ENCODE data around the gene ALK. TPM values are rescaled to one million over a fixed set of nuclear protein-coding genes. Genes with fewer than 3 reads are reported as not detected.

The ALK gene
- polyA plus RNA-seq, 1 experiment, result not detected

DNA sequence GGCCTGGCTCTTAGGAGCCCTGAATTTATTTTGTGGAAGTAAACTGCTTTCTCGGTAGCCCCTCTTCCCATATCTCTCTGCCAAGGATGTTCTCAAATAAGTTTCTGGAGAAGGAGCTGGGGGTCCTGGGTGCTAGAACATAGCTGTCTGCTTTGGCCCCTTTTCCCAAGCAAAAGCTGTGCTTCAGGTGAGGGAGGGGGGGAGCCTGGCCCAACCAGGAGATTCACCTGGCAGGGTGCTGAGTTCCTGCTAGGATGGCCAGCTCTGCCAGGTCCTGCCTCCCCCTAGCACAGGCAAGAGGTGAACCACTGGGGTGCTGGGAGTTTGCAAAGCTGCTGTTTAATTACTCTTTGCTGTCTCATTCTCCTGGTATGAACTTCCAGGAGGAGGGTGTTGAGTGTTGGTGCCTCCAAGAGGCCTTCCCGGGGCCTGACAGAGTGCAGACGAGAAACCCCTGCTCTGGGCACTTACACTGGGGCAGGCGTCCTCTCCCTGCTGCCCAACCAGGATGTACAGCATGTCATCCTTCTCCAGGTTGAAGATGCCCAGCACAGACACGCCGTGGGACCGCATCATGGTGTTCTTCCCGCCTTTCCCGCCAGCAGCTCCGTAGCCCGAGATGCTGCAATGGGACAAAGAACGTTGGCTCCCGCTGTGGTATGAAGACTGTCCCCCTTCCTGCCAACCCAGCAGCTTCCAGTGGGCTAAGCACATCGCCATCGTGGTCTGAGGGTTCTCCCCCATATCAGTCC lies 682.0 kb downstream of the ALK start:
- TF ChIP-seq, protein P1, sequence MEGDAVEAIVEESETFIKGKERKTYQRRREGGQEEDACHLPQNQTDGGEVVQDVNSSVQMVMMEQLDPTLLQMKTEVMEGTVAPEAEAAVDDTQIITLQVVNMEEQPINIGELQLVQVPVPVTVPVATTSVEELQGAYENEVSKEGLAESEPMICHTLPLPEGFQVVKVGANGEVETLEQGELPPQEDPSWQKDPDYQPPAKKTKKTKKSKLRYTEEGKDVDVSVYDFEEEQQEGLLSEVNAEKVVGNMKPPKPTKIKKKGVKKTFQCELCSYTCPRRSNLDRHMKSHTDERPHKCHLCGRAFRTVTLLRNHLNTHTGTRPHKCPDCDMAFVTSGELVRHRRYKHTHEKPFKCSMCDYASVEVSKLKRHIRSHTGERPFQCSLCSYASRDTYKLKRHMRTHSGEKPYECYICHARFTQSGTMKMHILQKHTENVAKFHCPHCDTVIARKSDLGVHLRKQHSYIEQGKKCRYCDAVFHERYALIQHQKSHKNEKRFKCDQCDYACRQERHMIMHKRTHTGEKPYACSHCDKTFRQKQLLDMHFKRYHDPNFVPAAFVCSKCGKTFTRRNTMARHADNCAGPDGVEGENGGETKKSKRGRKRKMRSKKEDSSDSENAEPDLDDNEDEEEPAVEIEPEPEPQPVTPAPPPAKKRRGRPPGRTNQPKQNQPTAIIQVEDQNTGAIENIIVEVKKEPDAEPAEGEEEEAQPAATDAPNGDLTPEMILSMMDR (IDR thresholded peaks at IDR 0.05; ENCODE audit: low read depth, low read length), result no peak
- CTCF ChIA-PET, result interaction anchor here (0.8 to 1.6 kb wide), 8 partner anchors 12 to 788 kb away, joined by 3 to 7 read pairs (median 3); no protein-coding TSS in a partner anchor
- H3K27ac ChIP-seq (ENCODE audit: low read depth, low read length), result no peak overlapping the region
- DNase-seq (ENCODE audit: low read depth, low spot score), result no peak
- H3K4me3 ChIP-seq (ENCODE audit: low read depth, low read length), result no peak overlapping the region
- H3K27me3 ChIP-seq (ENCODE audit: control insufficient read depth, insufficient read depth, low read length), result peaks cover 25% of the 10 kb centered on the region
- H3K9me3 ChIP-seq (ENCODE audit: control insufficient read depth, insufficient read depth, low read length), result no peaks in the 10 kb centered on the region
- POLR2A ChIA-PET, result no interaction called here

DNA sequence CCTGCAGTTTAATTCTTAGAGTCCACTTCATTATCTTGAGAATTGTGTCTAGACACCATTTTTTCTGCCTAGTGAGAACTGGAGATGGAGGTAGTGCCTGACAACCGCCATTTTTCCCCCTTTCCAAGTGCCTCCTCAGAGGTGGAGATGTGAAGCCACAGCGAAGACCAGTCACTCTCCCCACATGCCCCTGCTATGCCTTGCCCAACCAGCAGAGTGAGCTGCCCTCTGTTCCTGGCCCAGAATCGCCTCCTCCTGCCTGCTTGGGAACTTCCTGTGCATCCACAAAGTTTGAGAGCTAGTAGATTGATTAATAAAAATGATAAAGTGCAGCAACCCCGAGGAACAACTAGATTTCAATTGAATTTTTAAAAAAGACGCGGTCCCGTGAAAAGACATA lies 682.9 kb downstream of the ALK start:
- no peak overlapping the region for H3K4me3 ChIP-seq (ENCODE audit: low read depth, low read length)
- no peak for DNase-seq (ENCODE audit: low read depth, low spot score)
- peaks cover 27% of the 10 kb centered on the region for H3K27me3 ChIP-seq (ENCODE audit: control insufficient read depth, insufficient read depth, low read length)
- TF ChIP-seq, protein P1 (IDR thresholded peaks at IDR 0.05; ENCODE audit: low read depth, low read length), result peak; percentile 74
- H3K9me3 ChIP-seq (ENCODE audit: control insufficient read depth, insufficient read depth, low read length), result no peaks in the 10 kb centered on the region
- CTCF ChIA-PET, result interaction anchor here (0.8 to 1.6 kb wide), 8 partner anchors 13 to 789 kb away, joined by 3 to 7 read pairs (median 3); no protein-coding TSS in a partner anchor
- no peak overlapping the region for H3K27ac ChIP-seq (ENCODE audit: low read depth, low read length)
- POLR2A ChIA-PET, result no interaction called here

DNA sequence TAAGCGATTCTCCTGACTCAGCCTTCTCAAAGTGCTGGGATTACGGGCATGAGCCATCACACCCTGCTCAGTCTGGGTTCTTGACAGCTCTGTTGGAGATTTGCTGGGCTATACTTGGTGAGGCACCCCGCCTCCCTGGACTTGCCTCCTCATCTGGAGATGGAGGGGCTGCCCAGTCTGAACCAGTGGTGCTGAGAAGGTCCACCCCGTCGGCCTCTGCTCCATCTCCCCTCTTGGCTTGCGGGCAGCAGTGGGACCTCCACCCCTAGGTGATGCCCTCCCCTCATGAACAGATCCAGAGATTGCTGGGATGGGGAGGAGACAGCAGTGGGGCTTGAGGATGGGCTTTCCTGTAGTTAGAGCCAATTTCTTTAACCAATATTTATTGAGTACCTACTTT lies 685.3 kb downstream of the ALK start:
- ChIA-PET POLR2A (no interaction called here), CTCF (no interaction called here)
- Histone ChIP-seq H3K4me3 (ENCODE audit: low read depth, low read length) (no peak overlapping the region), H3K27me3 (ENCODE audit: control insufficient read depth, insufficient read depth, low read length) (peaks cover 37% of the 10 kb centered on the region), H3K9me3 (ENCODE audit: control insufficient read depth, insufficient read depth, low read length) (no peaks in the 10 kb centered on the region), H3K27ac (ENCODE audit: low read depth, low read length) (no peak overlapping the region)
- TF ChIP-seq, protein P1 (IDR thresholded peaks at IDR 0.05; ENCODE audit: low read depth, low read length), result no peak
- DNase-seq (ENCODE audit: low read depth, low spot score), result no peak

DNA sequence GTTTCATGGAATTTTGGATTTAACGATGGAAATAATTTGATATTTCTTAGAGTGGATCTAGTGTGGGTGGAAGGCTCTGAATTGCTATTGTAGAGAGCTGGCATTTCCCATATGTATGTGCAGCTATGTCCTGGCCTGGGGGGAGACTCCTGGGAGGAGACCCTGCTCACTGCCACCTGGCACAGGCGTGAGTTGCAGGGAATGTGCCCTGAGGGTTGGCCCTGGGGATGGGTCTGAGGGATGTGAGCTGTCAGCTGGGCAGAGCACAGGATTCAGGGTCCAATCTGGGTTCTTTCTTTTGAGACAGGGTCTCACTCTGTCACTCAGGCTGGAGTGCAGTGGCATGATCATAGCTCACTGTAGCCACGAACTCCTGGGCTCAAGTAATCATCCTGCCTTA lies 686.0 kb downstream of the ALK start:
- no peak for DNase-seq (ENCODE audit: low read depth, low spot score)
- Histone ChIP-seq H3K9me3 (ENCODE audit: control insufficient read depth, insufficient read depth, low read length) (no peaks in the 10 kb centered on the region), H3K4me3 (ENCODE audit: low read depth, low read length) (no peak overlapping the region), H3K27ac (ENCODE audit: low read depth, low read length) (no peak overlapping the region), H3K27me3 (ENCODE audit: control insufficient read depth, insufficient read depth, low read length) (peaks cover 35% of the 10 kb centered on the region)
- POLR2A ChIA-PET, result interaction anchor here (0.7 kb wide), 1 partner anchor 42 kb away, joined by 5 read pairs; no protein-coding TSS in a partner anchor
- CTCF ChIA-PET, result interaction anchor here (0.6 to 0.7 kb wide), 2 partner anchors 531 to 852 kb away, joined by 6 to 10 read pairs; no protein-coding TSS in a partner anchor
- TF ChIP-seq, protein P1 (IDR thresholded peaks at IDR 0.05; ENCODE audit: low read depth, low read length), result no peak

DNA sequence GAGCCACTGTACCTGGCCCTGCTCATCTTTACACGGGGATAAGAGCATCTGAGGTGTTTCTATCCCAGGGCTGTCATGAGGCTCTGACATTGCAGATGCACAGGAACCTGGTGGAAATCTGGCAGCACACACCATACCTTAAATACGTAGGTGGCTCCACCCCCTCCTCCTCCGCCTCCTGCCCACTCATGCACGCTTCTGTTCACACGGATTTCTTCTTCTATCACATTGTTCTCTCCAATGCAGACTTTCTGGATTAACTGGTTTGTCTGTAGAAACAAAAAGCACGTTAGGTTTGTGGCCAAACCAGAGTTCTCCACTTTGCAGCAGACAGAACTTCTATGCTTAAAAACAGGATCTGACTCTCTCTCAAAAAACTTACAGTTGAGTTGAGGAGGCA lies 688.0 kb downstream of the ALK start:
- POLR2A ChIA-PET, result no interaction called here
- CTCF ChIA-PET, result no interaction called here
- H3K27me3 ChIP-seq (ENCODE audit: control insufficient read depth, insufficient read depth, low read length), result peaks cover 42% of the 10 kb centered on the region

More for the DNA sequence above, 688.0 kb downstream of the ALK start:
- TF ChIP-seq, protein P1 (IDR thresholded peaks at IDR 0.05; ENCODE audit: low read depth, low read length), result no peak
- H3K9me3 ChIP-seq (ENCODE audit: control insufficient read depth, insufficient read depth, low read length), result no peaks in the 10 kb centered on the region
- no peak overlapping the region for H3K4me3 ChIP-seq (ENCODE audit: low read depth, low read length)
- H3K27ac ChIP-seq (ENCODE audit: low read depth, low read length), result no peak overlapping the region
- no peak for DNase-seq (ENCODE audit: low read depth, low spot score)
